Nephron progenitor cell (in vitro differentiated cells): Measurements from ENCODE around the gene TRIM31.
A peak's percentile ranks its signal among the peaks of the same experiment; 100 is the strongest.

ENCODE experiments used
- DNase-seq: peaks from one replicate; pipeline ENCODE4 v3.0.0; 2021
- H3K27ac Mint-ChIP-seq: 2 replicates; pipeline ENCODE4 v1.8.0; 2021; ENCODE audit warnings: mild to moderate bottlenecking, moderate library complexity, mixed read lengths
- H3K27me3 Mint-ChIP-seq: 2 replicates; pipeline ENCODE4 v1.8.0; 2021; ENCODE audit warnings: mild to moderate bottlenecking, low read depth, mixed read lengths; ENCODE audit not compliant: poor library complexity
- H3K36me3 Mint-ChIP-seq: 2 replicates; pipeline ENCODE4 v1.8.0; 2021; ENCODE audit warnings: low read depth, mixed read lengths
- H3K4me1 Mint-ChIP-seq: 2 replicates; pipeline ENCODE4 v1.8.0; 2021; ENCODE audit warnings: mixed read lengths
- H3K4me3 Mint-ChIP-seq: 2 replicates; pipeline ENCODE4 v1.8.0; 2021; ENCODE audit warnings: mild to moderate bottlenecking, moderate library complexity, mixed read lengths
- H3K9me3 Mint-ChIP-seq: 2 replicates; pipeline ENCODE4 v1.8.0; 2021; ENCODE audit warnings: mild to moderate bottlenecking, moderate library complexity, mixed read lengths
- CTCF ChIP-seq: fragments of 200-600 bp; sonication (generic); IDR thresholded peaks from 2 replicates; pipeline ENCODE4 v1.5.0; 2021; ENCODE audit warnings: antibody characterized with exemption

Gene TRIM31

GRCh38 chr6:30063315-30063714 is 49.6 kb downstream of the TRIM31 start:
- peaks cover 31% of the 10 kb centered on the region for H3K36me3 Mint-ChIP-seq
- no peak overlapping the region for H3K27ac Mint-ChIP-seq
- no peak for DNase-seq
- TF ChIP-seq CTCF: no peak
- no peaks in the 10 kb centered on the region for H3K9me3 Mint-ChIP-seq
- peaks cover 61% of the 10 kb centered on the region for H3K4me1 Mint-ChIP-seq
- H3K4me3 Mint-ChIP-seq: peak overlapping the region; percentile 72
- peaks cover 7% of the 10 kb centered on the region for H3K27me3 Mint-ChIP-seq

GRCh38 chr6:30062471-30063178 is 50.3 kb downstream of the TRIM31 start:
- Mint-ChIP-seq H3K27ac (no peak overlapping the region), H3K36me3 (peaks cover 25% of the 10 kb centered on the region)

GRCh38 chr6:30061858-30062458 is 50.9 kb downstream of the TRIM31 start:
- peak overlapping the region; percentile 91 for H3K27ac Mint-ChIP-seq
- no peaks in the 10 kb centered on the region for H3K9me3 Mint-ChIP-seq
- peaks cover 48% of the 10 kb centered on the region for H3K4me1 Mint-ChIP-seq
- H3K4me3 Mint-ChIP-seq: peak overlapping the region; percentile 98
- no peaks in the 10 kb centered on the region for H3K27me3 Mint-ChIP-seq
- TF ChIP-seq CTCF: no peak
- peak; percentile 8 for DNase-seq
- peaks cover 25% of the 10 kb centered on the region for H3K36me3 Mint-ChIP-seq

More at GRCh38 chr6:30062471-30063178, 50.3 kb downstream of the TRIM31 start:
- Mint-ChIP-seq H3K4me3 (peak overlapping the region; percentile 98), H3K9me3 (no peaks in the 10 kb centered on the region), H3K4me1 (peaks cover 54% of the 10 kb centered on the region), H3K27me3 (peaks cover 3% of the 10 kb centered on the region)
- no peak for TF ChIP-seq CTCF
- no peak for DNase-seq

GRCh38 chr6:30061092-30061857 is 51.6 kb downstream of the TRIM31 start, which contains the start of gene POLR1H:
Gene POLR1H (plus strand): TSS chr6:30061265. CDS start chr6:30061525, 260 bp downstream.
- Mint-ChIP-seq H3K4me1 (peaks cover 41% of the 10 kb centered on the region), H3K27ac (peak within 1 kb of the TSS; percentile 91), H3K4me3 (peak within 1 kb of the TSS; percentile 98), H3K27me3 (no peaks in the 10 kb centered on the region), H3K36me3 (peaks cover 25% of the 10 kb centered on the region), H3K9me3 (no peaks in the 10 kb centered on the region)
- peak; percentile 85 for DNase-seq
- TF ChIP-seq CTCF: no peak

- H3K27me3 Mint-ChIP-seq: no peaks in the 10 kb centered on the region
These were observed 52.2 kb downstream of the TRIM31 start for GRCh38 chr6:30060606-30061091.

More at GRCh38 chr6:30060606-30061091, 52.2 kb downstream of the TRIM31 start:
- H3K9me3 Mint-ChIP-seq: no peaks in the 10 kb centered on the region
- peak; percentile 46 for DNase-seq
- peak overlapping the region; percentile 98 for H3K4me3 Mint-ChIP-seq
- peaks cover 34% of the 10 kb centered on the region for H3K4me1 Mint-ChIP-seq
- TF ChIP-seq CTCF: no peak
- peaks cover 25% of the 10 kb centered on the region for H3K36me3 Mint-ChIP-seq
- H3K27ac Mint-ChIP-seq: peak overlapping the region; percentile 91
